Upper lobe of left lung (tissue), 4 donors: Measurements from ENCODE around the gene SPRTN.

Experiments used
- EP300 ChIP-seq, 4 donors: sonication (generic); formaldehyde crosslinking; IDR thresholded peaks; one replicate each; pipeline ENCODE4 v1.5.1; 2017; ENCODE audit warnings: antibody characterized with exemption in 4 of 4, control low read depth in 2 of 4
- POLR2A ChIP-seq, 4 donors: fragments of 450-650 bp; IDR thresholded peaks; one replicate each; pipeline ENCODE4 v1.5.1; 2016 to 2017; ENCODE audit warnings: antibody characterized with exemption in 4 of 4, mild to moderate bottlenecking in 2 of 4
- POLR2AphosphoS5 ChIP-seq, 2 donors: sonication (generic); formaldehyde crosslinking; IDR thresholded peaks; one replicate each; pipeline ENCODE4 v1.5.1; 2017; ENCODE audit warnings: antibody characterized with exemption in 2 of 2
- TF ChIP-seq, protein P1 (sequence below), 6 experiments: fragments of 450-650 bp in 4 of 6; fragments of 200-600 bp in 2 of 6; sonication (generic) in 2 of 6; IDR thresholded peaks; one replicate each; pipeline ENCODE4 v1.5.1; 2016 to 2019; ENCODE audit warnings: antibody characterized with exemption in 6 of 6

DNA sequence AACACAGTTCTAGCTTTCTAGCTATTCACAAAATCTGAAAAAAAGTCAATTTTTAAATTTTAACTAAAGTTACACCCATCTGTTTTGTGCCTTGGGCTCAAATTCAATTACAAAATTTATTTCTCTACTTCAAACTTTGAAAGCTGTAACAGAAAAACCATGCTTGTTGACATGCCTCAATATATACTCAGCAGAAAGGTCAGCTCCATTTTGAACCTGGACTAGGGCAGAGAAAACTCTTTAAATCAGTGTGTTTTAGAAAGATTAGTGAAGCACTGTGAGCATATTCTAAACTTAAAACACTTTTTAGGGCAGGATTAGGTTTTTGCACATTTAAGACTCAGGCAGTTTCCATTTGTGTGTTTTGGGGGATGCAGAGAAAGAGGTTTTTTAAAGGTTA lies 34.4 kb downstream of the SPRTN start:
- no peak for TF ChIP-seq EP300 (IDR thresholded peaks at IDR 0.05)
- TF ChIP-seq, protein P1, sequence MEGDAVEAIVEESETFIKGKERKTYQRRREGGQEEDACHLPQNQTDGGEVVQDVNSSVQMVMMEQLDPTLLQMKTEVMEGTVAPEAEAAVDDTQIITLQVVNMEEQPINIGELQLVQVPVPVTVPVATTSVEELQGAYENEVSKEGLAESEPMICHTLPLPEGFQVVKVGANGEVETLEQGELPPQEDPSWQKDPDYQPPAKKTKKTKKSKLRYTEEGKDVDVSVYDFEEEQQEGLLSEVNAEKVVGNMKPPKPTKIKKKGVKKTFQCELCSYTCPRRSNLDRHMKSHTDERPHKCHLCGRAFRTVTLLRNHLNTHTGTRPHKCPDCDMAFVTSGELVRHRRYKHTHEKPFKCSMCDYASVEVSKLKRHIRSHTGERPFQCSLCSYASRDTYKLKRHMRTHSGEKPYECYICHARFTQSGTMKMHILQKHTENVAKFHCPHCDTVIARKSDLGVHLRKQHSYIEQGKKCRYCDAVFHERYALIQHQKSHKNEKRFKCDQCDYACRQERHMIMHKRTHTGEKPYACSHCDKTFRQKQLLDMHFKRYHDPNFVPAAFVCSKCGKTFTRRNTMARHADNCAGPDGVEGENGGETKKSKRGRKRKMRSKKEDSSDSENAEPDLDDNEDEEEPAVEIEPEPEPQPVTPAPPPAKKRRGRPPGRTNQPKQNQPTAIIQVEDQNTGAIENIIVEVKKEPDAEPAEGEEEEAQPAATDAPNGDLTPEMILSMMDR (IDR thresholded peaks at IDR 0.05): no peak
- TF ChIP-seq POLR2A (IDR thresholded peaks at IDR 0.05): no peak
- TF ChIP-seq POLR2AphosphoS5 (IDR thresholded peaks at IDR 0.05): no peak
